ENCODE measurements around the gene AP3B1.
"Not testable (repeated sequence)": the region's sequence is repeated elsewhere in the genome, so short reads cannot be mapped to it uniquely, and the experiment has no call there.

Gene AP3B1

DNA sequence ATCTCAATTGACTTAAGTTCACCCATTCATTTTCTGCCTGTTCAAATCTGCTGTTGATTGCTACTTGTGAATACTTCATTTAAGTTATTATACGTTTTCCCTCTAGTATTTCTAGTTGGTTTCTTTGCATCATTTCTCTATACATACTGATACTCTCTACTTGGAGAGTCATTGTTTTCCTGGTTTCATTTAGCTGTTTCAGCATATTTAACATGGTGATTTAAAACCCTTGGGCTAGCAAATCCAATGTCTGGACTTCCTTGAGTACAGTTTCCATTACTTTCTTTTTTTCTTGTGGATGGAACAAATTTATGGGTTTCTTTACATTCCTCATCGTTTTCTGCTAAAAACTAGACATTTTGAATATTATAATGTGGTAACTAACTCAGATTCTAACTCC lies 90.7 kb downstream of the AP3B1 start:
- no peak overlapping the region for H3K27ac ChIP-seq
- no peak for TF ChIP-seq CTCF (conservative IDR thresholded peaks at IDR 0.05)

- TF ChIP-seq CTCF (conservative IDR thresholded peaks at IDR 0.05): no peak
- H3K27ac ChIP-seq: no peak overlapping the region
Observed at GRCh38 chr5:78190402-78190801, 104.1 kb downstream of the AP3B1 start.

GRCh38 chr5:78188681-78189080 lies 105.8 kb downstream of the AP3B1 start:
- H3K27ac ChIP-seq: not testable (repeated sequence)

- no peak overlapping the region for H3K27ac ChIP-seq
- no peak for TF ChIP-seq CTCF (conservative IDR thresholded peaks at IDR 0.05)
Observed at GRCh38 chr5:78187172-78187571, 107.3 kb downstream of the AP3B1 start.

GRCh38 chr5:78182838-78183237 lies 111.7 kb downstream of the AP3B1 start:
- TF ChIP-seq CTCF (conservative IDR thresholded peaks at IDR 0.05): no peak
- H3K27ac ChIP-seq: no peak overlapping the region

DNA sequence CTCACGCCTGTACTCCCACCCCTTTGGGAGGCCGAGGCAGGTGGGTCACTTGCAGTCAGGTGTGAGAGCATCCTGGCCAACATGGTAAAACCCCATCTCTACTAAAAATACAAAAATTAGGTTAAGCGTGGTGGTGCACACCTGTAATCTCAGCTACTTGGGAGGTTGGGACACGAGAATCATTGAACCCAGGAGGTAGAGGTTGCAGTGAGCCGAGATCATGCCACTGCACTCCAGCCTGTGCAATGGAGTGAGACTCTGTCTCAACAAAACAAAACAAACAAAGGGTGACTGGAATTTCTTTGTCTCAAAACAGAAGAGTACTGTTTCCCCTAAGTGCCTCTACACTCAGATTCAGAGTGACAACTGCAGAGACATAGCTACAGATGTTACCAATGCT lies 116.1 kb downstream of the AP3B1 start:
- no peak for TF ChIP-seq CTCF (conservative IDR thresholded peaks at IDR 0.05)
- no peak overlapping the region for H3K27ac ChIP-seq

DNA sequence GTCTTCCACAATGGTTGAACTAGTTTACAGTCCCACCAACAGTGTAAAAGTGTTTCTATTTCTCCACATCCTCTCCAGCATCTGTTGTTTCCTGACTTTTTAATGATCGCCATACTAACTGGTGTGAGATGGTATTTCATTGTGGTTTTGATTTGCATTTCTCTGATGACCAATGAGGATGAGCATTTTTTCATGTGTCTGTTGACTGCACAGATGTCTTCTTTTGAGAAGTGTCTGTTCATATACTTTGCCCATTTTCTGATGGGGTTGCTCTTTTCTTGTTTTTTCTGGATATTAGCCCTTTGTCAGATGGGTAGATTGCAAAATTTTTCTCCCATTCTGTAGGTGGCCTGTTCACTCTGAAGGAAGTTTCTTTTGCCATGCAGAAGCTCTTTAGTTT lies 124.2 kb downstream of the AP3B1 start:
- not testable (repeated sequence) for H3K27ac ChIP-seq

GRCh38 chr5:78162253-78162862 lies 132.1 kb downstream of the AP3B1 start:
- peak; percentile 68 for TF ChIP-seq CTCF (conservative IDR thresholded peaks at IDR 0.05)
- no peak overlapping the region for H3K27ac ChIP-seq

DNA sequence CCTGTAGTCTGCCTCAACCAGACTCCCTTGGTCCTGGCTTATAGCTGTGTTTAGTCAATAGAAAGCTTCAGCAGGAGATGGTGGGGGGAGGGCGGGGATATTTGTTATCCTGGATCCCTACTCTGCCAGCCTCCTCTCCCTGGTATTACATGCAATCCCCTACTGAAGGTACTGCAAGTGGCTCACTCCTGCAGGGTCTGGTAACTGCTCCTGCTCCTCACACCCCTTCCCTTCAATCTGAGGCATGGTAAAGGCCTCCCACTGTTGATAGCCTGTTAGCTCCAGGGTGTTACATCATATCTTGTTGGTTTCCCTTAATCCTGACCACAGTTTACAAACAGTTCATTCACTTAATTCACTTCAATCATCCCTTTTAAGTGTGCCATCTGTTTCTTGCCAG lies 137.5 kb downstream of the AP3B1 start:
- H3K27ac ChIP-seq: no peak overlapping the region

More for the DNA sequence above, 137.5 kb downstream of the AP3B1 start:
- no peak for TF ChIP-seq CTCF (conservative IDR thresholded peaks at IDR 0.05)
